Measurements from ENCODE around the gene ARL4A.
"Not testable (repeated sequence)": the region's sequence is repeated elsewhere in the genome, so short reads cannot be mapped to it uniquely, and the experiment has no call there.

Gene ARL4A, protein sequence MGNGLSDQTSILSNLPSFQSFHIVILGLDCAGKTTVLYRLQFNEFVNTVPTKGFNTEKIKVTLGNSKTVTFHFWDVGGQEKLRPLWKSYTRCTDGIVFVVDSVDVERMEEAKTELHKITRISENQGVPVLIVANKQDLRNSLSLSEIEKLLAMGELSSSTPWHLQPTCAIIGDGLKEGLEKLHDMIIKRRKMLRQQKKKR

GRCh38 chr7:12686891-12687717 lies at the start of gene ARL4A:
Gene ARL4A, plus strand, starts transcription at chr7:12687633. Its CDS starts 622 bp downstream, at chr7:12688255.
- no peak for FAIRE-seq

GRCh38 chr7:12637819-12638592 lies 49.4 kb upstream of the ARL4A start:
- no peak for FAIRE-seq

DNA sequence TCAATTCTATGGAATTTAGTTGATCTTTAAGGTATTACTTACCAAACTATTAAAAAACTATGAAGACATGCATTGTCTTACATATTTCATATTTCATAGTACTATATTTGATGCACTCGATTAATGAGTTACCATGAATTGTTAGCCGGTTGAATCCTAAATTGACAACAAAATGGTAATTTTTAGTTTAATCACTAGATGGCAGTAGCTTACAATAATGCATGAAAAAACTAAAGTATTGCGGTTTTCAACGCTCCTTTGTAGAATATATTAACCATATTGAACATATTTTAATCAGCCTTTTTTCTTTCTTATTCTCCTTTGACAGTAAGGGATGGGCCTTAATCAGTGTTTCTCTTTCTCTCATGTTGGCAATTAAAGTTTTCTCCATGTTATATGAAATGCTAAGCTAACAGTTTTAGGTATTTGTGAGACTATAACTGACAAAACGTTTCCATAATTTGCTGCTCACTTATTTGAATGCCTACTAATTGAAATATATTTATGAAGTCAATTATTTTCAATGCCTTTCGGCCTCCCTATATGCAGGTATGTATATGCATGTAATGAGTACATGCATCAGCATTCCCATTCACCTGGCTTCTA lies 48.5 kb upstream of the ARL4A start:
- FAIRE-seq: peak; percentile 80

GRCh38 chr7:12640299-12641096 lies 46.9 kb upstream of the ARL4A start:
- no peak for FAIRE-seq

DNA sequence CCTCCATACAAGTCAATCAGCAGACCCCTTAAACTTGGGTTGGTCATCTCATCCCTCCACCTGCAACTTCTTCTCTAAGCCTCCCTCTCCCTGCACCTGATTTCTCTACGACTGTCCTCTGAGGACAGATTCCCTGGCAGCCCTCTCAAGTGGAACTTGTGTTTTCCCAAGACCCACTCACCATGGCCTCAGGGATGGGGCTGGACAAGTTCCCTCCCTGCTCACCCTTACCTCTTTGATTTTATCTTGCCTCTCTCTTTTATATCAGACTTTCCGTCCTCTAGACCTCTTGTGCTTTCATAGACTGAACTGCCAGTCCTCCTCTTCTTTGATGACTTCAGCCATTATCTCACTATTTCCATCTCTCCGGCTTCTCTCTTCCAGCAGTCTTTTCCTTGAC lies 46.2 kb upstream of the ARL4A start:
- no peak for FAIRE-seq

DNA sequence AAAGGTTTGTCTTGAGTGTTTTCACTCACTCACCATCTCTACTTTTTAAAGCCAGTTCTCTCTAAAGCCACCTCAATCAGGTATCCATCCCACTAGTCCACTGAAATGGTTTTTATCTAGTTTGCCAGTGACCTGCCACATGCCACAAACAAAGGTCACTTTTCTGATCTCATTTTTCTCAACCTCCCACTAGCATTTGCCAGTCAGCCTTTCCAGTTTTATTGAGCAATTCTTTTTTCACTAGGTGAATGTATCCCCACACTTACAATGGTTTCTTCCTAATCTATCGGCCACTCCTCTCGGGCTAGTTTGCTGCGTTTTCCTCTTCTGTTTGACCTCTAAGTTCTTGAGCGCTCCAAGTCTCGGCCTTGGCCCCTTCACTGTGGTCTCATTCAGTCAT lies 44.9 kb upstream of the ARL4A start:
- no peak for FAIRE-seq

DNA sequence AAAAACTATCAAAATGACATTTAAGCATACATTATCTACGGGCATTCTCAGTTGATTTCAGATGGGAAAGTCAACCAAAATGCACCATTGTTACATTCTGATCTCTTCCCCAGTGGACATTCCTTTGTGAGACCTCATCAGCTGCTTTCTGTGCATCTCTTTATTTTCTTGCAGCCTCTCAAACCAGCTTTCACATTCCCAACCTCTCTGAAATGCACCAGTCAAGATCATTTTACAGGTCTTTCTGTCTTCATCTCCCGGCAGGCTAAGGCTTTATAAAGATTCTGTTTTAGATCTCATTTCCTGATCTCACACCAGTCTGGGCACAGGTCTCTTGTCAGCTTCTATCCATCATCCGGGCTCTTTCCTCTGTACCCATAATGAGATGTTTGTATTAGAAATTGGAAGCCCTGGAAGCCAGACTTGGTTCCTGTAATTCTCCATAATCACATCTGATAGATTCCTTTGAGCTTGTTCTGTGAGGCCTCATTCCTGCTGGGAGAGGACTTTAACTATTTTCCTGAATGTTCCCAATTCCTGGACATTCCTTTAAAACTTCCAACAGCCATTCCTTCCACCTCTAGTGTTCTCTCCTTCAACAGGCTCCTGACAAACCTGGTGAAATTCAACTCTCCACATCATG lies 44.3 kb upstream of the ARL4A start:
- FAIRE-seq: no peak

- no peak for FAIRE-seq
These were observed 43.8 kb upstream of the ARL4A start for GRCh38 chr7:12643644-12644043.

GRCh38 chr7:12645212-12645611 lies 42.2 kb upstream of the ARL4A start:
- not testable (repeated sequence) for FAIRE-seq

- FAIRE-seq: no peak
These were observed 41.3 kb upstream of the ARL4A start for GRCh38 chr7:12646139-12646538.

GRCh38 chr7:12647364-12648219 lies 39.8 kb upstream of the ARL4A start:
- no peak for FAIRE-seq

DNA sequence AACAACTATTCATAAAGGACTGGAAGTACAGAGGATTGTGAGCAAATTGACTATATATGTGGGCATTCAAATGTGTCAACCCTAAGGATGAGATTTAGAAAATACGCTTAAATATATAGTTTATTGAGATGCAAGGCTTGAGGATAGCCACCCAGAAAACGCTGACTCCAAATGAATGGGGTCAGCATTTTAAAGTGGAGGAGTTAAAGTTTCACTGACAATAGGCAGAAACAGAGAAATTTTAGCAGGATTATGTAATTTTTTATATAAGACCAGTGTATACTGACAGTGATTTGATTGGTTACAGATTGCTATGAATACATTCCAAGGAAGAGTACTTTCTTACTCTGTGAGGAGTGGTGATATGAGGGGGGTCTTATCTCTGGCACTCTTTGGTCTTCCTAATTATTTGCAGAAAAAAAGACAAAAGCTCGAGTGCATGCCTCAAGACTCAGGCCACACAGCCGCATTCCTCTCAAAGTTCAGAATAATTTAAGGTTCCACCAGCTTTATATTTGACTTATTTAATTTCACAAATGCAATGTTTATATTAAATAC lies 38.6 kb upstream of the ARL4A start:
- no peak for FAIRE-seq

DNA sequence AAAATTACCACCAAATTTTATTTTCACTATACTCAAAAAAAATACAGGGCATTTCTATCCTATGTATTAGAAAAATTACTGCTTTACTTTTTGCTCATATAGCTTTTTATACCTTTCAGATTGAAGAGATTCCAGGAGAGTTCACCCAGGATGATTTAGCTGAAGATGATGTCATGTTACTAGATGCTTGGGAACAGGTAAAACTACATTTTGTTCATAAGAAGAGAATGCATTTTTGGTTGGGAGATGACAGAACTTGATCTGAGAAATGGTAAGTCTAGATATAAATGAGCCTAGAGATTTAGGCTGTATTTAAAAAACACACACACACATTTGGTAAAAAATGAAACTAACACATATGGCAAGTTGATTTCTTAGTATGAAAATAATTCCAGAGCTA lies 38.1 kb upstream of the ARL4A start:
- no peak for FAIRE-seq

- no peak for FAIRE-seq
These were observed 37.4 kb upstream of the ARL4A start for GRCh38 chr7:12650080-12650479.

DNA sequence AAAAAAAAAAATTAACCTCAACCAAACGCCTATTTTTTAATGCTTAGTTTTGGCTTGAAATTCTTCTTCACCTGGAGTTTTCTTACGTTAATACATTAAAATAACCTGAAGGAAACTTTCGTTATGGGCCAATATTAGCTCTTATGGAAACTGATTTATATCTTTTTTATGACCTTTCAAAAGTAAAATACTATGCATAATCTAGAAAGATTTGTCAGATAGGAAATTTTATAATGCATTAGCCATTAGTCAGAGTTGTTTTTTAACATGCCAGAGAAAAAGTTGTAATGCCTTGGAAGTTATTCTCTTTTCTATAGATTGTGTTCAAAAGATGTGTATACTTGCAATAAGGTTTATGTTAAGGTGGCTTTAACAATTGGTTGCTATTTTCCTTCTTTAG lies 34.3 kb upstream of the ARL4A start:
- no peak for FAIRE-seq

DNA sequence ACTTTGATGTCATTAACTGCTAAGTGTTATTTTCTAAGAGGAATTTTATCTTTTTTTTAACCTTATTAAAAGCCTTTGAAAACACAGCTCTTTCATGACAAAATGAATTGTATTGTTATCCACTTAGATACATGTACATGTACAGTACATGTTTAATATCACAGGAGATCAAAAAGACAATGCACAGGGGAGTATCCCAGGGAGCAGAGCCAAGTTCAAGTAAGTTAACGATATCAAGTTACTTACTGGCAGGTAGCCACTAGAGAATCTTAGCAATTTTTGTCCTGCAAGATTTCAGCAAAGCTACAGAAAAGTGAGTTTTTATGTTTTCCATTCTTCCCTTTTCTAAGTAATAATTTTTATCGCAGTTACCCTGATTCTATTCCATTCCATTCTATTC lies 33.9 kb upstream of the ARL4A start:
- no peak for FAIRE-seq

DNA sequence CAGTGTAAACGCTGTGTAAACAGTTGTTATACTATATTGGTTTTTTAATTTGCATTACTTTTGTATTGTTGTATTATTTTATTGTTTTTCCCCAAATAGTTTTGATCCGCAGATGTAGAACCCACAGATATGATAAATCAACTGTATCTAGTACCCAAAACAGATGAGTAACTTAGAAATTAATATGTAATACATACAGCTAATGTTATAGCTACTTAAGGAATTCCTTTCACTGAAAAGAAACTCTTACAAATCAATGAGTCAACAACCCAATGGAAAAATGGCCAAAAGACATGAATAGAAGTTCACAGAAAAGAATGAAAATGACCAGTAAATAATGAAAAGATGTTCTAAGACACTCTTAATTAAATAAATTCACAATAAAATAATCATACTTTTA lies 32.3 kb upstream of the ARL4A start:
- FAIRE-seq: no peak

- not testable (repeated sequence) for FAIRE-seq
These were observed 27.0 kb upstream of the ARL4A start for GRCh38 chr7:12660423-12660822.

- not testable (repeated sequence) for FAIRE-seq
These were observed 26.4 kb upstream of the ARL4A start for GRCh38 chr7:12660986-12661385.

DNA sequence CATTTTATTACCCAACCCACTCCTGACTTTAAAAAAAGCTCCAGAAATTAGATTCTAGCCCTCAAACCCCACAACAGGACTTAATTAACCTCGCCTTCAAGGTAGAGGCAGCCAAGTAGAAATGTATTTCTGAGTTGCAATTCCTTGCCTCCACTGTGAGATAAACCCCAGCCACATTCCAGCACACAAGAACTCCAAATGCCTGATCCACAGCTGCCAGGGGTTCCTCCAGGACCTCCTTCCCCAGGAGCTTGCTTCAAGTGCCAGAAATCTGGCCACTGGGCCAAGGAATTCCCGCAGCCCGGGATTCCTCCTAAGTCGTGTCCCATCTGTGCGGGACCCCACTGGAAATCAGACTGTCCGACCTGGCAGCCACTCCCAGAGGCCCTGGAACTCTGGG lies 25.9 kb upstream of the ARL4A start:
- no peak for FAIRE-seq

Data from colon (tissue), 2 donors.